B cell (primary cell): ENCODE data around the gene ABHD18. TPM values are rescaled to one million over a fixed set of nuclear protein-coding genes. Genes with fewer than 3 reads are reported as not detected.

Experiments
- ATAC-seq: fragments of 200-7000 bp; cut with Tn5 transposase; one replicate; pipeline ENCODE4 v1.10.0; 2021; ENCODE audit warnings: low read depth, mild to moderate bottlenecking, moderate number of reproducible peaks, moderate library complexity
- CTCF ChIA-PET: fragments of 350-600 bp; sonication (Branson Sonifier 250); formaldehyde crosslinking; loops from one replicate; lab custom pipeline; 2021; ENCODE audit warnings: antibody characterized with exemption, inconsistent platforms; lab: Charles Lee
- POLR2A ChIA-PET: fragments of 350-600 bp; sonication (Branson Sonifier 250); formaldehyde crosslinking; loops from one replicate; lab custom pipeline; 2021; ENCODE audit warnings: antibody characterized with exemption; lab: Charles Lee
- DNase-seq: peaks from one replicate; pipeline ENCODE4 v3.0.0; 2013
- H2AFZ ChIP-seq: 2 replicates; pipeline ENCODE4 v1.6.1; 2012; ENCODE audit warnings: mild to moderate bottlenecking, low read depth, low read length; ENCODE audit not compliant: insufficient read depth, poor library complexity, severe bottlenecking
- H3K27ac ChIP-seq, 2 donors: 1 replicate in 1 of 2; 2 replicates in 1 of 2; pipeline ENCODE4 v1.5.1; 2012 to 2013; ENCODE audit warnings: low read length in 2 of 2, mild to moderate bottlenecking in 2 of 2, moderate library complexity in 1 of 2
- H3K27me3 ChIP-seq, 4 experiments: fragments of 200-600 bp in 1 of 4; sonication (generic) in 1 of 4; replicated peaks in 1 of 4; 1 replicate in 2 of 4; 2 replicates in 2 of 4; pipeline versions ENCODE4 v1.6.1 to v1.7.0; 2013 to 2016; ENCODE audit warnings: low read length in 3 of 4, mild to moderate bottlenecking in 2 of 4, mixed read lengths in 1 of 4, moderate library complexity in 1 of 4; ENCODE audit not compliant: insufficient read depth in 4 of 4, control insufficient read depth in 3 of 4; ENCODE audit errors: control extremely low read depth in 1 of 4
- H3K36me3 ChIP-seq, 2 experiments: replicated peaks in 1 of 2; 1 replicate in 1 of 2; 2 replicates in 1 of 2; pipeline versions ENCODE4 v1.6.1 to v1.7.1; 2013; ENCODE audit warnings: low read length in 1 of 2; ENCODE audit not compliant: insufficient read depth in 2 of 2, control insufficient read depth in 1 of 2; ENCODE audit errors: control extremely low read depth in 1 of 2, extremely low read depth in 1 of 2
- H3K4me1 ChIP-seq, 2 donors: fragments of 200-600 bp in 1 of 2; sonication (generic) in 1 of 2; 1 replicate in 1 of 2; 2 replicates in 1 of 2; pipeline versions ENCODE4 v1.5.1 to v1.6.1; 2013 to 2017; ENCODE audit warnings: low read length in 2 of 2; ENCODE audit not compliant: control insufficient read depth in 2 of 2, insufficient read depth in 2 of 2
- H3K4me2 ChIP-seq: replicated peaks from 2 replicates; pipeline ENCODE3; 2012; ENCODE audit warnings: mild to moderate bottlenecking, low read depth, low read length; ENCODE audit not compliant: poor library complexity, severe bottlenecking
- H3K4me3 ChIP-seq, 5 experiments: fragments of 200-600 bp in 1 of 5; sonication (generic) in 1 of 5; 1 replicate in 3 of 5; 2 replicates in 2 of 5; pipeline versions ENCODE4 v1.5.1 to v1.7.0; 2011 to 2016; ENCODE audit warnings: low read length in 4 of 5, mild to moderate bottlenecking in 4 of 5, low read depth in 2 of 5, control low read depth in 1 of 5, moderate library complexity in 1 of 5; ENCODE audit not compliant: insufficient read depth in 1 of 5; ENCODE audit errors: control extremely low read depth in 1 of 5, extremely low read depth in 1 of 5
- H3K79me2 ChIP-seq: fragments of 200-600 bp; sonication (generic); one replicate; pipeline ENCODE4 v1.6.0; 2016; ENCODE audit warnings: low read length; ENCODE audit not compliant: control insufficient read depth, insufficient read depth
- H3K9ac ChIP-seq: fragments of 200-600 bp; sonication (generic); 2 replicates; pipeline ENCODE4 v1.6.1; 2017; ENCODE audit warnings: mild to moderate bottlenecking, low read length, moderate library complexity
- H3K9me3 ChIP-seq, 3 donors: one replicate each; pipeline versions ENCODE4 v1.6.1 to v1.7.1; 2013; ENCODE audit warnings: low read length in 2 of 3; ENCODE audit not compliant: control insufficient read depth in 2 of 3, insufficient read depth in 1 of 3; ENCODE audit errors: control extremely low read depth in 1 of 3
- H4K20me1 ChIP-seq: 2 replicates; pipeline ENCODE4 v1.6.0; 2012; ENCODE audit warnings: mild to moderate bottlenecking, low read length; ENCODE audit not compliant: insufficient read depth, control insufficient read depth, poor library complexity, severe bottlenecking
- H3K27ac Mint-ChIP-seq: one replicate; pipeline ENCODE4 v1.8.0; 2021; ENCODE audit warnings: mixed read lengths
- H3K27me3 Mint-ChIP-seq: one replicate; pipeline ENCODE4 v1.8.0; 2021; ENCODE audit warnings: mixed read lengths
- H3K4me1 Mint-ChIP-seq: one replicate; pipeline ENCODE4 v1.8.0; 2021; ENCODE audit warnings: mixed read lengths
- H3K4me3 Mint-ChIP-seq: one replicate; pipeline ENCODE4 v1.8.0; 2021; ENCODE audit warnings: mixed read lengths
- H3K9me3 Mint-ChIP-seq: one replicate; pipeline ENCODE4 v1.8.0; 2022; ENCODE audit warnings: mixed read lengths; ENCODE audit not compliant: insufficient read depth
- CTCF ChIP-seq: fragments of 200-600 bp; IDR thresholded peaks from one replicate; pipeline ENCODE4 v1.8.0; 2022; ENCODE audit warnings: antibody characterized with exemption, mild to moderate bottlenecking
- EZH2 ChIP-seq: IDR thresholded peaks from 2 replicates; pipeline ENCODE4 v1.6.1; 2012; ENCODE audit warnings: borderline replicate concordance, low read depth, mild to moderate bottlenecking, moderate library complexity, low read length; ENCODE audit not compliant: insufficient read depth, poor library complexity, severe bottlenecking
- WGBS: methylation state at CpG from one replicate; pipeline ENCODE4 v1.1.5; 2013; ENCODE audit warnings: missing lambda C conversion rate; ENCODE audit not compliant: insufficient coverage; 5-methylcytosine and 5-hydroxymethylcytosine counted together
- intact Hi-C: fragments of 100-400 bp; cut with micrococcal nuclease; formaldehyde crosslinking; loops from one replicate; pipeline ENCODE4 v1.10.0; 2022
- polyA plus RNA-seq: library from polyadenylated mRNA; depleted of rRNA; stranded (reverse); fragments of >200 nt; gene quantifications from 2 replicates; pipeline ENCODE4 v1.2.3, GENCODE V29; 2012
- total RNA-seq, 2 donors: library from RNA; stranded (reverse); fragments of 120-200 nt in 1 of 2; gene quantifications; 1 replicate in 1 of 2; 2 replicates in 1 of 2; pipeline versions ENCODE4 v1.2.3 to v1.2.4, GENCODE V29; 2013 to 2022

The ABHD18 gene
- total and polyA plus RNA-seq, 2 donors (not counting 1 experiment from before 2014, with no cell fraction given), result 6.3 to 17.5 TPM

DNA sequence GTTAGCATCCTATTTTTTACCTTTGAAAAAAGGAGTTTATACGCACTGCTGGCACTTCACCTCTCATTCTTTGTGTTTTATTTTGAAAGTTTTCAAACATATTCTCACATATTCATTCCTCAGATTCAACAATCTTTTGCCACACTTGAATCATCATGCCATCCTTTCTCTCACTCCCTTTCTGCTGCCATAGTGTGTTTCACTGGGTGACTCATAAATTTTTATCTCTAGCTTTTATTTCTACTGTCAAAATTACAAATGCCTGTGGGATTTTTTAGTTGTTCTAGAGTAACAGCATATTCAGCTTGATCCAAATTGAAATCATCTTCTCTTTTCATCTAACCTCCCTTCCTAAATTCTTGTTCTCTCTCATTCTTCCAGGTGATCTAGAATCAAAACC lies 28.2 kb upstream of the ABHD18 start:
- Histone ChIP-seq H3K4me1 (no peaks in the 10 kb centered on the region), H3K4me2 (no peak overlapping the region), H3K9ac (no peak overlapping the region), H3K27ac (no peak overlapping the region), H2AFZ (no peak overlapping the region), H4K20me1 (no peaks in the 10 kb centered on the region), H3K27me3 (no peaks in the 10 kb centered on the region), H3K36me3 (peaks cover 4% of the 10 kb centered on the region in 2 experiments), H3K9me3 (no peaks in the 10 kb centered on the region), H3K4me3 (no peak overlapping the region), H3K79me2 (no peaks in the 10 kb centered on the region)
- no peaks in the 10 kb centered on the region for H3K27me3 Mint-ChIP-seq
- H3K27ac Mint-ChIP-seq, result no peak overlapping the region
- ChIA-PET POLR2A (no interaction called here), CTCF (no interaction called here)
- H3K4me1 Mint-ChIP-seq, result no peaks in the 10 kb centered on the region
- intact Hi-C loops, result no loop called here
- DNase-seq, result no peak
- TF ChIP-seq EZH2 (no peak), CTCF (no peak)
- no CpG with 5 or more reads among the region's 1 CpG for WGBS
- H3K9me3 Mint-ChIP-seq, result no peaks in the 10 kb centered on the region
- ATAC-seq, result no peak
- H3K4me3 Mint-ChIP-seq, result no peak overlapping the region

DNA sequence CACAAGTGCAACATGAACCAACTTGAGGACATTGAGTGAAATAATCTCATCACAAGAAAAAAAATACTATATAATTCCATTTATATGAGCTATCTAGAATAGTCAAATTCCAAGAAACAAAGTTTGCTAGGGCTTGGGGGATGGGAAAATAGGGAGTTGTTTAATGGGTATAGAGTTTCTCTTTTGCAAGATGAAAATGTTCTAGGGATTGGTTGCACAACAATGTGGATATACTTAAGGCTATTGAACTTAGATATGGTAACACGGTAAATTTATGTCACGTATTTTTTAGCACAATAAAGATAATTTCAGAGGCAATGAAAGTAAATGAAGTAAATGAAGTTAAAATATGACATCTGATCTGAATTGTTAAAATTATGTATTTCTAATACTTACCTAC lies 8.1 kb upstream of the ABHD18 start:
- TF ChIP-seq CTCF (no peak), EZH2 (no peak)
- Histone ChIP-seq H3K27ac (no peak overlapping the region), H2AFZ (no peak overlapping the region), H3K4me1 (no peaks in the 10 kb centered on the region), H3K9ac (no peak overlapping the region), H3K36me3 (peaks cover 4 to 13% of the 10 kb centered on the region in 2 experiments), H4K20me1 (peaks cover 7% of the 10 kb centered on the region), H3K79me2 (peaks cover 46% of the 10 kb centered on the region), H3K4me3 (no peak overlapping the region), H3K9me3 (no peaks in the 10 kb centered on the region), H3K4me2 (no peak overlapping the region), H3K27me3 (no peaks in the 10 kb centered on the region)
- no peak overlapping the region for H3K27ac Mint-ChIP-seq
- no peak overlapping the region for H3K4me3 Mint-ChIP-seq
- H3K9me3 Mint-ChIP-seq, result no peaks in the 10 kb centered on the region
- CTCF ChIA-PET, result no interaction called here
- WGBS, result no CpG with 5 or more reads among the region's 2 CpGs
- DNase-seq (no peak), ATAC-seq (no peak)
- intact Hi-C loops, result no loop called here
- POLR2A ChIA-PET, result no interaction called here
- no peaks in the 10 kb centered on the region for H3K27me3 Mint-ChIP-seq
- peaks cover 6% of the 10 kb centered on the region for H3K4me1 Mint-ChIP-seq
